HEK293T (cell line): ENCODE data around the gene NDP.
A peak's percentile ranks its signal among the peaks of the same experiment; 100 is the strongest.
"Not testable (repeated sequence)": the region's sequence is repeated elsewhere in the genome, so short reads cannot be mapped to it uniquely, and the experiment has no call there.

Source experiments
- CTCF ChIA-PET: fragments of 350-600 bp; formaldehyde crosslinking; extraction: SDS; loops from one replicate; lab custom pipeline; 2021; ENCODE audit warnings: antibody characterized with exemption, inconsistent platforms; lab: Yijun Ruan, JAX
- POLR2A ChIA-PET: fragments of 350-600 bp; formaldehyde crosslinking; extraction: SDS; loops from one replicate; lab custom pipeline; 2020; ENCODE audit warnings: antibody characterized with exemption, inconsistent platforms; lab: Yijun Ruan, JAX
- DNase-seq: peaks from one replicate; pipeline ENCODE4 v3.0.0; 2012; ENCODE audit warnings: mixed read lengths; ENCODE audit errors: extremely low spot score
- ARNT ChIP-seq: fragments of 450-650 bp; IDR thresholded peaks from 2 replicates; pipeline ENCODE4 v1.6.1; 2017; ENCODE audit warnings: mild to moderate bottlenecking
- BHLHE40 ChIP-seq: fragments of 450-650 bp; IDR thresholded peaks from 2 replicates; pipeline ENCODE4 v1.6.1; 2016; ENCODE audit warnings: mild to moderate bottlenecking, moderate library complexity, borderline replicate concordance
- CTBP1 ChIP-seq: fragments of 450-650 bp; IDR thresholded peaks from 2 replicates; pipeline ENCODE4 v1.6.1; 2016; ENCODE audit warnings: borderline replicate concordance
- ELF4 ChIP-seq: fragments of 450-650 bp; IDR thresholded peaks from 2 replicates; pipeline ENCODE4 v1.6.1; 2017; ENCODE audit warnings: antibody characterized with exemption
- FOXA1 ChIP-seq: fragments of 450-650 bp; IDR thresholded peaks from 2 replicates; pipeline ENCODE4 v1.6.1; 2016; ENCODE audit warnings: mild to moderate bottlenecking
- FOXK2 ChIP-seq: fragments of 450-650 bp; IDR thresholded peaks from 2 replicates; pipeline ENCODE4 v1.6.1; 2016; ENCODE audit warnings: mild to moderate bottlenecking
- FOXM1 ChIP-seq: fragments of 450-650 bp; IDR thresholded peaks from 2 replicates; pipeline ENCODE4 v1.6.1; 2017; ENCODE audit warnings: mild to moderate bottlenecking, borderline replicate concordance
- HDGF ChIP-seq: fragments of 450-650 bp; IDR thresholded peaks from 2 replicates; pipeline ENCODE4 v1.6.1; 2017; ENCODE audit warnings: antibody characterized with exemption, borderline replicate concordance
- L3MBTL2 ChIP-seq: fragments of 450-650 bp; conservative IDR thresholded peaks from 2 replicates; pipeline ENCODE4 v1.6.1; 2016; ENCODE audit warnings: mild to moderate bottlenecking
- LEF1 ChIP-seq: fragments of 450-650 bp; IDR thresholded peaks from 2 replicates; pipeline ENCODE4 v1.6.1; 2017; ENCODE audit warnings: mild to moderate bottlenecking, borderline replicate concordance
- NFRKB ChIP-seq: fragments of 450-650 bp; IDR thresholded peaks from 2 replicates; pipeline ENCODE4 v1.6.1; 2016; ENCODE audit warnings: mild to moderate bottlenecking, moderate library complexity
- SP1 ChIP-seq: fragments of 450-650 bp; IDR thresholded peaks from 2 replicates; pipeline ENCODE4 v1.6.1; 2017
- SUZ12 ChIP-seq: fragments of 450-650 bp; IDR thresholded peaks from 2 replicates; pipeline ENCODE4 v1.6.1; 2016; ENCODE audit warnings: mild to moderate bottlenecking
- TARDBP ChIP-seq: fragments of 450-650 bp; IDR thresholded peaks from 2 replicates; pipeline ENCODE4 v1.6.1; 2016
- ZNF384 ChIP-seq: fragments of 450-650 bp; IDR thresholded peaks from 2 replicates; pipeline ENCODE4 v1.6.1; 2016
- TF ChIP-seq, protein P1 (sequence below): fragments of 450-650 bp; IDR thresholded peaks from 2 replicates; pipeline ENCODE4 v1.6.1; 2016

The NDP gene

GRCh38 chrX:43949669-43950068 is 23.5 kb downstream of the NDP start:
- DNase-seq: peak; percentile 71
- CTCF ChIA-PET: interaction anchor here (0.6 kb wide), 1 partner anchor 134 kb away, joined by 3 read pairs; no protein-coding TSS in a partner anchor
- TF ChIP-seq ARNT (no peak), NFRKB (no peak), ELF4 (no peak), CTBP1 (no peak)
- POLR2A ChIA-PET: no interaction called here

DNA sequence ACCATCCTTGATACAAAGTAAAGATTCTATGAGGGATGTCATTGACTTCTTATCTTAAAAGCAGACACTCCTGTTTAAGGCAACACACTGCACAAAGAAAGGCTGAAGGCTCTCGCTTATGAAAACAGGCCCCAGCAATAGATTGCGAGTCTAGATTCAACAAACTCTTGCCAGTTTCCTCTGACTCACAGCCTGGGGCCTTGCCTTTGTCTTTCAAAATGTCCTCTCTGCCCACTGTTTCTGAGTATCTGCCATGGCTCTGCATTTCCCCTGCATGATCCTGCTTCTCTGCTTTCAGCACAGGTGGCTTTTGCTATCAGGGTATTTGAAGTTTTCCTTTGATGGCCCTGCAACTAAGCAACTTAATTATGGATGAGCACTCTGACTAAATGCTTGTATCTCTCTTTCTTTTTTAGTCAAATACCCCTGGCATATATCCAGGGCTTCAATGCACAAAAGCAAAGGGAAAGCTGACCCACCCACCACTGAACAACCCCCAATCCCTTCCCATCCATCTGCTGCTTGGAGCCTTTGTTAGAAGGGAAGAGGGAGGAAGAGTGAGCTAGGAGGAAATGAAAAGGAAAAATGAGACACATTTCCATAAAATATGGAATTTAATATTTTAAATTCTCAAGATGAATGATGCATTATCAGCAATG is 32.2 kb downstream of the NDP start:
- TF ChIP-seq HDGF (no peak), ELF4 (no peak), FOXM1 (no peak), SP1 (no peak), LEF1 (no peak), TARDBP (no peak), NFRKB (no peak), SUZ12 (no peak), CTBP1 (no peak), BHLHE40 (no peak), ZNF384 (no peak), FOXA1 (no peak), L3MBTL2 (no peak), ARNT (no peak), FOXK2 (no peak)
- TF ChIP-seq, protein P1, sequence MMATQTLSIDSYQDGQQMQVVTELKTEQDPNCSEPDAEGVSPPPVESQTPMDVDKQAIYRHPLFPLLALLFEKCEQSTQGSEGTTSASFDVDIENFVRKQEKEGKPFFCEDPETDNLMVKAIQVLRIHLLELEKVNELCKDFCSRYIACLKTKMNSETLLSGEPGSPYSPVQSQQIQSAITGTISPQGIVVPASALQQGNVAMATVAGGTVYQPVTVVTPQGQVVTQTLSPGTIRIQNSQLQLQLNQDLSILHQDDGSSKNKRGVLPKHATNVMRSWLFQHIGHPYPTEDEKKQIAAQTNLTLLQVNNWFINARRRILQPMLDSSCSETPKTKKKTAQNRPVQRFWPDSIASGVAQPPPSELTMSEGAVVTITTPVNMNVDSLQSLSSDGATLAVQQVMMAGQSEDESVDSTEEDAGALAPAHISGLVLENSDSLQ: no peak
- DNase-seq: no peak
- POLR2A ChIA-PET: no interaction called here
- CTCF ChIA-PET: no interaction called here

DNA sequence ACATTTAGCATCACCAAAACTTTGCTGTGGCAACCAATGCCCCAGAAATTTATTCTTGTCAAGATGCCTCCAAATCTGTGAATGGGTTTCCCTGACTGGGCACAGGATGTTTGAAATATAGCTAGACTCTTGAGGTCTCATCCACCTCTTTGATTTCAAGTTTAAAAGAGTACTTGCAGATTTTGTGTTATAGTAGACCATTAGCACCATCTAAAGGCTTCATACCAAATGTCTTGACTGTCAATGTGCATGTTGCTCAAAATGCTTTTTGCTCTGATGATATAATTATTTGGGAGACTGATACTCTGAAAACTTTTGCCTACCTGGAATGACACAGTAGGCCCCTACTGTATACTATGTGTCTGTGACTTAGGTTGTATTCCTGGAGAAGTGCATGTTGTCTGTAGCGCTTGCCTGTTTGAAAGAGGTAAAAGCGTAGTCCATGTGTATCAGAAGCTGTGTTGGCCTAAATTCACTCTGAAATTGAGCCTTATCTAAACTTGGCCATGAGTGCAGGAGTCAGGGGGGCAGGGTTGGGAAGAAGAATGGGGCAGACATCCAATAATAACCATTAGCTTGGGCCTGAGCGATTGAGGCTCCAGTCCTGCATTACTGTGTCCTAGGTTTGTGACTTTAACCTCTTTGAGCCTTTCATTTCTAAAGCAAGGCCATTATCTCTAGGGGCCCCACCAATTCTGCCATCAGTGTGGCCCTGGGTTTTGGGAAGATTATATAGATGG is 33.8 kb downstream of the NDP start:
- CTCF ChIA-PET: interaction anchor here (1.0 kb wide), 1 partner anchor 103 kb away, joined by 3 read pairs; no protein-coding TSS in a partner anchor
- no peak for DNase-seq
- POLR2A ChIA-PET: no interaction called here
- TF ChIP-seq ZNF384 (no peak), FOXA1 (no peak), TARDBP (no peak), LEF1 (no peak), HDGF (no peak), SUZ12 (no peak), NFRKB (no peak), FOXM1 (no peak), CTBP1 (no peak)

- CTCF ChIA-PET, POLR2A ChIA-PET, DNase-seq: not testable (repeated sequence)
These were observed 51.2 kb downstream of the NDP start for GRCh38 chrX:43922032-43922431.

- DNase-seq, CTCF ChIA-PET, POLR2A ChIA-PET: not testable (repeated sequence)
These were observed 62.4 kb downstream of the NDP start for GRCh38 chrX:43910772-43911171.

DNA sequence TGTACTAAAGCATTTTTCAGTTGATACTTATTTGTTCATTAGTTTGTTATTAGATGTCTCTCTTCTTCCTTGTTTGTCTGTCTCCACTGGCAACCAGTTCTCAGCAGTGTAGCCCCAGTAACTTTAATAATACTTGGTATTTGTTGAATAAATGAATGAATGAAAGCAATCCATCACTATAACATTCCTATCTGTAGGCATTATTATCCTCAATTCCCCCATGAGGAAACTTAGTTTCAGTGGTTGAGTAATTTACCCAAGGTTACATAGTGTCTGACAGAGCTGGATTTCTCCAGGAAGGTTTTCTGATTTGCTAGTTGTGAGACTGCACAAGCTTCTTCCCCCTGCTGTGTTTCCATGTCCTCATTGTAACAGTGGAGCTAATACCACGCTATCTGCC is 63.2 kb downstream of the NDP start:
- POLR2A ChIA-PET: no interaction called here
- CTCF ChIA-PET: no interaction called here
- DNase-seq: no peak
- TF ChIP-seq CTBP1: no peak
- no peak for TF ChIP-seq ELF4
- TF ChIP-seq SP1: no peak
- no peak for TF ChIP-seq FOXA1
- no peak for TF ChIP-seq NFRKB
- TF ChIP-seq ZNF384: no peak
- TF ChIP-seq FOXM1: no peak
- TF ChIP-seq TARDBP: no peak
- TF ChIP-seq FOXK2: no peak
- no peak for TF ChIP-seq SUZ12
- TF ChIP-seq LEF1: no peak
- no peak for TF ChIP-seq BHLHE40
- TF ChIP-seq HDGF: no peak
- TF ChIP-seq L3MBTL2: no peak

DNA sequence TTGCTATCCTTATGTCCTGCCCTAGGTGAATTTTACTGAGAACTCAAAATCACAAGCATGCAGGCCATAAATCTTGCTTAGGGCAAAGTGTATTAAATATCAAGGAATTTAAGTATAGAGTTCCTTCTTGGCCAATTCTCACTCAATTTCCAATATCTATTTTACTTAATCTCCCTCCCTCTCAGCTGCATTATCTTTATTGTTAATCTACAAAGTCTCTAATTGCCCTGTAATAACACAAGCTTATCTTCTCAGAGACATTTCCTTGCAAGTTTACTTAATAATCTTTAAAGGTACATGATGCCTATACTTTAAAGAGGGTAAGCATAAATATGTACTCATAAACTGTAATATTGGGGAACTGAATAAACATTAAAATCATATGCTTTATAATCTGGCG is 64.0 kb downstream of the NDP start:
- no peak for DNase-seq
- ChIA-PET CTCF (no interaction called here), POLR2A (no interaction called here)
- TF ChIP-seq SUZ12 (no peak), ZNF384 (no peak), SP1 (no peak), ARNT (no peak), FOXK2 (no peak), ELF4 (no peak), HDGF (no peak), NFRKB (no peak), LEF1 (no peak), FOXM1 (no peak), CTBP1 (no peak), FOXA1 (no peak)
